HFFc6 (cell line): Measurements from ENCODE around the gene VTI1B. TPM values are rescaled to one million over a fixed set of nuclear protein-coding genes. Genes with fewer than 3 reads are reported as not detected.
"Not testable (repeated sequence)": the region's sequence is repeated elsewhere in the genome, so short reads cannot be mapped to it uniquely, and the experiment has no call there.

Source experiments
- DNase-seq: peaks from one replicate; pipeline ENCODE4 v3.0.0-alpha.2; 2018
- H3K27ac Mint-ChIP-seq: 2 replicates; pipeline ENCODE4 v1.8.0; 2020; ENCODE audit warnings: mild to moderate bottlenecking, mixed read lengths
- H3K27me3 Mint-ChIP-seq: 2 replicates; pipeline ENCODE4 v1.8.0; 2021; ENCODE audit warnings: mild to moderate bottlenecking, moderate library complexity, mixed read lengths; ENCODE audit not compliant: insufficient read depth
- H3K36me3 Mint-ChIP-seq: 2 replicates; pipeline ENCODE4 v1.8.0; 2021; ENCODE audit warnings: low read depth, mixed read lengths
- H3K4me1 Mint-ChIP-seq: 2 replicates; pipeline ENCODE4 v1.8.0; 2020; ENCODE audit warnings: low read depth, mixed read lengths
- H3K4me3 Mint-ChIP-seq: 2 replicates; pipeline ENCODE4 v1.8.0; 2020; ENCODE audit warnings: mild to moderate bottlenecking, moderate library complexity, mixed read lengths
- H3K9me3 Mint-ChIP-seq: 2 replicates; pipeline ENCODE4 v1.8.0; 2020; ENCODE audit warnings: mild to moderate bottlenecking, mixed read lengths
- long read RNA-seq: library from polyadenylated mRNA; unstranded; transcript quantifications from one replicate; pipeline ENCODE4 v2.0.0, GENCODE V29; 2019
- total RNA-seq, 6 experiments: library from RNA; stranded (reverse); fragmentation: NEBNext Ultra II Directional; extraction: Animal tissue kit (Norgen Biotek cat#: 25700); gene quantifications; 2 replicates in 1 of 6; 3 replicates in 5 of 6; pipeline ENCODE4 v1.2.3, GENCODE V29; 2021
- TF ChIP-seq, protein P1 (sequence below): fragments of 200-600 bp; sonication (generic); IDR thresholded peaks from 2 replicates; pipeline ENCODE4 v1.5.0; 2021; ENCODE audit warnings: antibody characterized with exemption, mild to moderate bottlenecking

The VTI1B gene, protein sequence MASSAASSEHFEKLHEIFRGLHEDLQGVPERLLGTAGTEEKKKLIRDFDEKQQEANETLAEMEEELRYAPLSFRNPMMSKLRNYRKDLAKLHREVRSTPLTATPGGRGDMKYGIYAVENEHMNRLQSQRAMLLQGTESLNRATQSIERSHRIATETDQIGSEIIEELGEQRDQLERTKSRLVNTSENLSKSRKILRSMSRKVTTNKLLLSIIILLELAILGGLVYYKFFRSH
- total RNA-seq = 100 to 1,000 TPM; 154 to 178 (median 156) TPM
- long read RNA-seq, full-length matches to known transcripts = 119 of 132 reads
- long read RNA-seq, partial matches to known transcripts = 1 of 132 reads
- long read RNA-seq, other reads (novel, unspliced or antisense) = 12 of 132 reads

DNA sequence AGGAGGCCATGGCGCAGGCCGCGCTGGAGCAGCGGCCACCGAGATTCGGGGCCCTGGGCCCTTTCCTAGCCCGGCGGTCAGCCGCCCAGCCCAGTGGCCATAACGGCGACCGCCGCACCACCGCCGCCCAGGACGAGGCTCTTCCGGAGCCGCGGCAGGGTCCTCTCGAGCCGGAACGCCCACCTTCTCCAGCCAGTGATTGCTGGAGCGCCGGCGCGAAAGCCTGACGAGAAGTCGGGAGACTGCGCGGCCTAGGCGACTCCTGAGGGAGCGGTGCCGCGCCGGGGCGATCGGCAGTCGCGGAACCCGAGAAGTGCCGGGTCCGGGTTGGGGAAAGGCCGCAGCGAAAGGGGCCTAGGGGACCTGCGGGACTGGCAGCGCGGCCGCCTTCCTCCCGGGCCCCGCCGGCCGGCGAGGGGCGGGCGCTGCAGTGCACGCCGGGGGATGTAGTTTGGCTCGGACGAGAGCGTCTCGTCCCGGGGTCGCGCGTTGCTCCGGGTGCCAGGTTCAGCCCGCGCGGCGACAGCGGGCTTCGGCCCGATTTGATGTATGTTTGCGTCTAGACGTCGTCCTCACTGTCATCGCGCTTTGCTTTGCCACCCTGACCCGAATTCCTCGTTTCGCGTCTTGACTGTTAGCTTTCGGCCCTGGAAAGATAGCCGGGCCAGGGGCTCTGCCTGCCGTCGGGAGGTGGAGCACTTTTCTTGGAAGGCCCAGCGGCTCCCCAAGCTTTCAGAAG, at the start of gene VTI1B:
Gene VTI1B, minus strand, starts transcription at position 153 of the 739 bp plus-strand sequence. Its CDS starts 143 bp downstream, at position 10.
- H3K4me1 Mint-ChIP-seq = peaks cover 16% of the 10 kb centered on the region
- peak within 1 kb of the TSS; percentile 90 for H3K27ac Mint-ChIP-seq
- H3K36me3 Mint-ChIP-seq = peaks cover 21% of the 10 kb centered on the region

DNA sequence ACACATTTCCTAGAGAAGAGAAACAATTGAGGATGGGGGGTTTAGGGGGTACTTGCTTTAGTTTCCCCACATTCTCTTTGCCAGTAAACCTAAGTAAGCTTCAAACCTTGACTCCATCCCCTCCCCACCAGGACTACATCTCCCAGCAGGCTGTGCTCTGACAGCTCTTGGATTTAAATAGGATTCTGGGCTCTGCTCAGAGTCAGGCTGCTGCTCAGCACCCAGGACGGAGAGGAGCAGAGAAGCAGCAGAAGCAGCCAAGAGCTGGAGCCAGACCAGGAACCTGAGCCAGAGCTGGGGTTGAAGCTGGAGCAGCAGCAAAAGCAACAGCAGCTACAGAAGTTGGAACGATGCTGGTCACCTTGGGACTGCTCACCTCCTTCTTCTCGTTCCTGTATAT, 47.9 kb upstream of the VTI1B start:
- Mint-ChIP-seq H3K36me3 (no peaks in the 10 kb centered on the region), H3K4me1 (peaks cover 17% of the 10 kb centered on the region), H3K27me3 (peaks cover 36% of the 10 kb centered on the region), H3K9me3 (peaks cover 5% of the 10 kb centered on the region; the same call in 1 of the 2 replicates), H3K27ac (no peak overlapping the region), H3K4me3 (peak overlapping the region; percentile 12; the same call in 1 of the 2 replicates)
- TF ChIP-seq, protein P1, sequence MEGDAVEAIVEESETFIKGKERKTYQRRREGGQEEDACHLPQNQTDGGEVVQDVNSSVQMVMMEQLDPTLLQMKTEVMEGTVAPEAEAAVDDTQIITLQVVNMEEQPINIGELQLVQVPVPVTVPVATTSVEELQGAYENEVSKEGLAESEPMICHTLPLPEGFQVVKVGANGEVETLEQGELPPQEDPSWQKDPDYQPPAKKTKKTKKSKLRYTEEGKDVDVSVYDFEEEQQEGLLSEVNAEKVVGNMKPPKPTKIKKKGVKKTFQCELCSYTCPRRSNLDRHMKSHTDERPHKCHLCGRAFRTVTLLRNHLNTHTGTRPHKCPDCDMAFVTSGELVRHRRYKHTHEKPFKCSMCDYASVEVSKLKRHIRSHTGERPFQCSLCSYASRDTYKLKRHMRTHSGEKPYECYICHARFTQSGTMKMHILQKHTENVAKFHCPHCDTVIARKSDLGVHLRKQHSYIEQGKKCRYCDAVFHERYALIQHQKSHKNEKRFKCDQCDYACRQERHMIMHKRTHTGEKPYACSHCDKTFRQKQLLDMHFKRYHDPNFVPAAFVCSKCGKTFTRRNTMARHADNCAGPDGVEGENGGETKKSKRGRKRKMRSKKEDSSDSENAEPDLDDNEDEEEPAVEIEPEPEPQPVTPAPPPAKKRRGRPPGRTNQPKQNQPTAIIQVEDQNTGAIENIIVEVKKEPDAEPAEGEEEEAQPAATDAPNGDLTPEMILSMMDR = no peak
- DNase-seq = peak; percentile 9

More for the DNA sequence above, at the start of gene VTI1B:
- DNase-seq = peak; percentile 51
- Mint-ChIP-seq H3K27me3 (no peaks in the 10 kb centered on the region), H3K9me3 (no peaks in the 10 kb centered on the region), H3K4me3 (peak within 1 kb of the TSS; percentile 92)
- TF ChIP-seq, protein P1 = peak; percentile 32; the same call in 1 of the 2 replicates

DNA sequence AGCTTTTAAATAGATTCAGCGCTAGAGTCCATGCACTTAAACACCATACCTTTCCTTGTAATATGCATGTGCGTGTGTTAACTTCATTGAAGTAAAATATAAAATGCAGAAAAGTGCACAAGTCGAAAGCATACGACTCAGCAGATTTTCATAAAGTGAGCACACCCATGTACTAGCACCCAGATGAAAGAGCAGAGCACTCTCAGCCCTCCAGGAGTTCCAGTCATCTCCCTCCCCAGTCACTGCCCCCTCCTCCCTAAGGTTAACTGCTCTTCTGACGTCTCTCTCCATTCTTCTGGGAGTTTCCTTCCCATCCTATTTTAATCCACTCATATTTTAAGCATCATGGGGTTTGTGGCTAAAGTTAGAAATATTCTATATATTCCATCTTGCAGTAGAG, 47.4 kb upstream of the VTI1B start:
- Mint-ChIP-seq H3K27ac (no peak overlapping the region), H3K9me3 (peaks cover 2% of the 10 kb centered on the region; the same call in 1 of the 2 replicates), H3K36me3 (no peaks in the 10 kb centered on the region), H3K4me1 (peaks cover 17% of the 10 kb centered on the region), H3K27me3 (peaks cover 31% of the 10 kb centered on the region), H3K4me3 (no peak overlapping the region; the same call in 1 of the 2 replicates)
- DNase-seq = no peak
- TF ChIP-seq, protein P1 = no peak

DNA sequence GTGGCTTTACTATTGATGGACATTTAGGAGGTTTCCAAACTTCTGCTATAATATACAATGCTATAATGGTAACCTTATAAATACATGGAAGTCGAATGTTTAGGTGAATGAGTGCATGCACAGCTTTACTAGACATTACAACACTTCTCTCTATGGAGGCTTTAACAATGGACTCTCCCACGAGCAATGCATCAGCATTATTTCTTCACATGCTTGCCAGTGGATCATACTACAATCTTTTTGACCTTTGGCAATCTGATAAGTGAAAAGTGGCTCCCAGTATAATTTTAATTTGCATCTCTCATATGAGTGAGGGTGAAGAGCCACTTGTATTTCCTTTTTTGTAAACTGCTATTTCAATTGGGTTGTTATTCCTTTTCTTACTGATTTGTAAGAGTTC, 45.4 kb upstream of the VTI1B start:
- TF ChIP-seq, protein P1 = no peak
- Mint-ChIP-seq H3K9me3 (no peaks in the 10 kb centered on the region), H3K27me3 (peaks cover 19% of the 10 kb centered on the region), H3K4me3 (no peak overlapping the region), H3K27ac (no peak overlapping the region), H3K36me3 (no peaks in the 10 kb centered on the region), H3K4me1 (peaks cover 17% of the 10 kb centered on the region)
- no peak for DNase-seq

DNA sequence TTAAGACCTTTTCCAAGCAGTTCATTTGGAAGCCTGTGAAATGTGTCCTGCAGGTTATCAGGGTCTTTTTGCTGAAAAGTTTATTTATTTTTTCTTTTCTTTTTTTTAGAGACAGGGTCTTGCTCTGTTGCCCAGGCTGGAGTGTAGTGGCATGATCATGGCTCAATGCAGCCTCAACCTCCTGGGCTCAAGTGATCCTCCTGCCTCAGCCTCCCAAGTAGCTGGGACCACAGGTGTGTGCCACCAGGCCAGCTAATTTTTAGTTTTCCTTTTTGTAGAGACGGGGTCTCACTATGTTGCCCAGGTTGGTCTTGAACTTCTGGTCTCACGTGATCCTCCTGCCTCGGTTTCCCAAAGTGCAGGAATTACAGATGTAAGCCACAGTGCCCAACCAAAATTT, 45.0 kb upstream of the VTI1B start:
- Mint-ChIP-seq H3K27me3 (peaks cover 15% of the 10 kb centered on the region), H3K4me1 (peaks cover 17% of the 10 kb centered on the region)
- H3K9me3 Mint-ChIP-seq, H3K27ac Mint-ChIP-seq, H3K4me3 Mint-ChIP-seq, DNase-seq, H3K36me3 Mint-ChIP-seq: not testable (repeated sequence)
